ENCODE results near the gene ARSB.

DNA sequence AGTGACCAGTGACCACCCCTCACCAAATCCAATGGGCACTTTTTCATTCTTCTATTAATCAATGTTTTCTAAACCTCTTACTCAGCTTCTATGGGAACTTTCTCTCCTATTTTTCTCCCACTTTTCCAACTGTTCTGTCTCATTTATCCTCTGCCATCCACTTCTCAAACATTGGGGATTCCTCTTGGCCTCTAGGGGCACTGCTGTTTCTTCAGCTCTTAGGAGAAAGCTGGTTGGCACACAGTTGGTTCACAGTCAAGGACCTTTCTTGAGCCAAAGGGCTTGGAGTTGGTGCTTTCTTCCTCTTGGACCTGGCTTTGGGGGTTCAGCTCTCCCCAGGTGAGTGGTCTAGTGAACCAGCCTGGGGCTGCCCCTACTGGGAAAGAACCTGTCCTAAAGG lies 224.3 kb downstream of the ARSB start:
- no peak for TF ChIP-seq EP300 (IDR thresholded peaks at IDR 0.05)
- TF ChIP-seq, protein P1, sequence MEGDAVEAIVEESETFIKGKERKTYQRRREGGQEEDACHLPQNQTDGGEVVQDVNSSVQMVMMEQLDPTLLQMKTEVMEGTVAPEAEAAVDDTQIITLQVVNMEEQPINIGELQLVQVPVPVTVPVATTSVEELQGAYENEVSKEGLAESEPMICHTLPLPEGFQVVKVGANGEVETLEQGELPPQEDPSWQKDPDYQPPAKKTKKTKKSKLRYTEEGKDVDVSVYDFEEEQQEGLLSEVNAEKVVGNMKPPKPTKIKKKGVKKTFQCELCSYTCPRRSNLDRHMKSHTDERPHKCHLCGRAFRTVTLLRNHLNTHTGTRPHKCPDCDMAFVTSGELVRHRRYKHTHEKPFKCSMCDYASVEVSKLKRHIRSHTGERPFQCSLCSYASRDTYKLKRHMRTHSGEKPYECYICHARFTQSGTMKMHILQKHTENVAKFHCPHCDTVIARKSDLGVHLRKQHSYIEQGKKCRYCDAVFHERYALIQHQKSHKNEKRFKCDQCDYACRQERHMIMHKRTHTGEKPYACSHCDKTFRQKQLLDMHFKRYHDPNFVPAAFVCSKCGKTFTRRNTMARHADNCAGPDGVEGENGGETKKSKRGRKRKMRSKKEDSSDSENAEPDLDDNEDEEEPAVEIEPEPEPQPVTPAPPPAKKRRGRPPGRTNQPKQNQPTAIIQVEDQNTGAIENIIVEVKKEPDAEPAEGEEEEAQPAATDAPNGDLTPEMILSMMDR (IDR thresholded peaks at IDR 0.05) = no peak
- no peak for TF ChIP-seq REST (IDR thresholded peaks at IDR 0.05)
- TF ChIP-seq RFX5 (IDR thresholded peaks at IDR 0.05) = no peak
- TF ChIP-seq RCOR1 (IDR thresholded peaks at IDR 0.05; ENCODE audit: low read depth, low read length) = no peak

All from A549 (cell line).